ENCODE data around the gene CCDC192.
"Not testable (repeated sequence)": the region's sequence is repeated elsewhere in the genome, so short reads cannot be mapped to it uniquely, and the experiment has no call there.

Gene CCDC192

DNA sequence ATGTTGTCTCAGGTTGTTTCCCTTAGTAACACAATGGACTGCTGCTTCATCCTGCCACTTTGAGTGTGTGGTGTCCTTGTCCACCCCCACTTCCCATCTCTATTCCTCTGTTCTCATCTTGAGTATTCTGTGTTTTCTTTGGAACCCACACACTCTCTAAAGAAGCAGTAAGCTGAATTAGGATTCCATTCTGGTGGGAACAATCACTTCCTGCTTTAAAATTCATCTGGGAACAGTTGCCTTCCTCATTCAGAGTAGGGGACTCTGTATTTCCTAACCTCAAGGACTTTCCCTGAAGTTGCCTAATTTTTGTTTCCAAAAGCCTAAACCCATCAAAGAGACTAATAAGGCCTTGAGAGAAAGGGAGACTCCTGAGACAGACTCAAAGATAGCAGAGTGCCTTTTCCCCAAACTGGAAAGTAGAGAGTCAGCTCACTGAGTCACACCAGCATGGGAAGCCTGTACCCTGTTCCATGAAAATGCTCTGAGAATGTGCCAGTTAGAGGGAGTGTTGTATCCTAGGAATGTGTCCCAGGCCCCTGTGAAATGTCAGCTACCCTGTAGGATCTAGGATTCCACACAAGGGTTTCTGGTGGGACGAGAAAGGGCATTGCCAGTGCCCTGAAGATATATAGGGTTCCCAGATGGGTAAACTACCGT lies 63.6 kb downstream of the CCDC192 start:
- DNase-seq (ENCODE audit: low read depth), result no peak

DNA sequence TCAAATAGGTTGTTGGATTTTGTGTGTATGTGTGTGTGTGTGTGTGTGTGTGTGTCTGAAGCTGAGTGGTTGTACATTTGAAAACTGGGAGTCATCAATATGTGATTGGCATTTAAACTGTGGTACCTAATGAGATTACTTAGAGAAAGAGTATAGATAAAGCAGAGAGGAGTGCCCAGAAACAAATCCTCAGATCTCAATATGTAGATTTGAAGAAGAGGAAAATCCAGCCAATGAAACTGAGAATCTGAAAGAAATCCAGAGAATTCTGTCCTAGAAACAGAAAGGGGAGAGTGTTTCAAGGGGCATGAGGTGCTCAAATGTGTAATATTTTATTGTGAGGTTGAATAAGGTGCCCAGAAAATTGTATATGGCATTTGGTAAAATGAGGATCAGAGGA lies 66.2 kb downstream of the CCDC192 start:
- DNase-seq (ENCODE audit: low read depth), result no peak

DNA sequence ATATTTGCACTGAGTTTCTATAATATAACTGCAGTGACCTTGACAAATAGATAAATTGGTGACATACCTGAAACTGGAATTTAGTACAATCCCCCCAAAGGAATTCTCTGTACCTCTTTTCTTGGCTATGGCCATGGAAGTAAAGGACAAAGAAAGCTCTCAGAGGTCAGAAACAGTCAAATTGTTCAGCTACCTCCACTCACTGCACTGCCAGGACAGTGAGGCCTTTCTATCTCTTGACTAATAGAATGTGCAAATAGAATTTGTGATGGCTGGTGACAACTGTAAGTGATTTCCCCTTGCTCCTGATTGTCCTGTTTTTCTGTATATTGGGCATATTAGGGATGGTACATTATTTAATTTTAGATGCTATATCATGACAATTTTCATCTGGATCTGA lies 67.1 kb downstream of the CCDC192 start:
- no peak for DNase-seq (ENCODE audit: low read depth)

- no peak for DNase-seq (ENCODE audit: low read depth)
Observed at GRCh38 chr5:127772531-127772930, 69.3 kb downstream of the CCDC192 start.

DNA sequence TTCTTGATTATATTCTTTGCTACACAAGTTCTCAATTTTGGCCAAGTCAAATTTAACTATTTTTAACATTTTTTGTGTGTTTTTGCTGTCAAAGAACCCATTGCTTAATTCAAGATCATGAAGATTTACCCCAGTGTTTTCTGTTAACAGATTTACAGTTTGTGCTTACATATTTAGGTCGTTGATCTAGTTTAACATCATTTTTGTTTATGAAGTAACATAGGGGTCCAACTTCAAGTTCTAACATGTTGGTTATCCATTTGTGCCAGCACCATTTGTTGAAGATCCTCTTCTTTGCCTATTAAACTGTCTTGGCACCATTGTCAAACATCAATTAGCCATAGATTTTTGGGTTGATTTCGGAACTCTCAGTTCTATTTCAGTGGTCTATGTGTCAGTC lies 71.0 kb downstream of the CCDC192 start:
- DNase-seq (ENCODE audit: low read depth), result no peak

- DNase-seq (ENCODE audit: low read depth), result no peak
Observed at GRCh38 chr5:127776477-127776876, 73.3 kb downstream of the CCDC192 start.

DNA sequence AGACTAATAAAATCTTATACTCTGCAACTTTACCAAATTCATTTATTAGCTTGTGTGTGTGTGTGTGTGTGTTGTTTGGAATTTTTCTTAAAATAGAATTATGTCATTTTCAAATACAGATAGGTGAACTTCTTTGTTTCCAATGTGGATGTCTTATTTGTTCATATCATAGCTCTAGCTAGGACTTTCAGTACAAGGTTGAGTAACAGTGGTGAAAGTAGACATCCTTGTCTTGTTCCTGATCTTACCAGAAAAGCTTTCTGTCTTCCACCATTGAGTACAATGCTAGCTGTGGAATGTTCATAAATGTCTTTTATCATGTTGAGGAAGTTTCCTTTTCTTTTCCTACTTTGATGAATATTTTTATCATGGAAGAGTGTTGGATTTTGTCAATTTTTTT lies 74.8 kb downstream of the CCDC192 start:
- no peak for DNase-seq (ENCODE audit: low read depth)

DNA sequence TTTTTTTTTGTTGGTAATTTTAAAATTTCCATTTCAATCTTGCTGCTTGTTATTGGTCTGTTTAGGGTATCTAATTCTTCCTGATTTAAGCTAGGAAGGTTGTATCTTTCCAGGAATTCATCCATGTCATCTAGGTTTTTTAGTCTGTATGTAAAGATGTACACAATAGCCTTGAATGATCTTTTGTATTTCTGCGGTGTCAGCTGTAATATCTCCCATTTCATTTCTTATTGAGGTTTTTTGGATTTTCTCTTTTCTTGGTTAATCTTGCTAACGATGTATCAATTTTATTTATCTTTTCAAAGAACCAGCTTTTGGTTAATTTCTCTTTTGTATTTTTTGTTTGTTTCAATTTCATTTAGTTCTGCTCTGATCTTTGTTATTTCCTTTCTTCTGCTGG lies 79.3 kb downstream of the CCDC192 start:
- DNase-seq (ENCODE audit: low read depth), result not testable (repeated sequence)

DNA sequence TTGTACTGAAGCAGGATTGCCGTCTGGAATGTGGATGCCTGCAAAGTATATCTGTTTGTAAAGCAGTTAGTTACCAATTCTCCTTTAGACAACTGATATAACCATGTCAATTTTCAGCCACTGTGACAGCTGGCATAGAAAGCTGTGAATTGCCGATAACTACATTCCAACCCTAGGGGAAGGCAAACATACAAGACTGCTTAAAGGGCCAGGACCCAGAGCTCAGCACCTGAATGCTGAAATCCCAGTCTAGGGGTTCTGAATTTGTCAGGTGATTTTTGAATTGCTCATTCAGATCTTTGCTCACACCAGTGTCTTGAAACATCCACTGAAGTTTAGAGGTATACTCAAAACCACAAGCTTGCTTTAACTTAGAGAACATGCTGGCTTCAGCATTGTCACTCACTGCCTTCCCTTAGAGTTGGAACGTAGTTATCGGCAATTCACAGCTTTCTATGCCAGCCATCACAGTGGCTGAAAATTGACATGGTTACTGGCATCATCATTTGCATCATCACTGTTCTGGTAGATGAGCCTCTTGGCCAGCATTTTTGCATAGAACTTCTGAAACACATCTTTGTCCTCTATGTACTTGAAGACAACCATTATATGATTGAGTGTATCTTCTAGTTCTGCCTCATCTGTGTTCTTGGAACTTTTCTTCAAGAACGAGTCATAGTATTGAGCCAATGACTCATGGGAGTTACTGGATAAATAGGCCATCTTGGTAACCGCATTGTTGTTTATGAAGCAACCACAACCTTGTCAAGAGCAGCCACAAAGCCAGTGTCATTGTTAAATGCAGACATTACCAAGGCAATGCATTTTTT lies 82.1 kb downstream of the CCDC192 start:
- DNase-seq (ENCODE audit: low read depth), result no peak

- no peak for DNase-seq (ENCODE audit: low read depth)
Observed at GRCh38 chr5:127791439-127791838, 88.2 kb downstream of the CCDC192 start.

- not testable (repeated sequence) for DNase-seq (ENCODE audit: low read depth)
Observed at GRCh38 chr5:127791908-127792307, 88.7 kb downstream of the CCDC192 start.

GRCh38 chr5:127793052-127793451 lies 89.9 kb downstream of the CCDC192 start:
- DNase-seq (ENCODE audit: low read depth), result no peak

DNA sequence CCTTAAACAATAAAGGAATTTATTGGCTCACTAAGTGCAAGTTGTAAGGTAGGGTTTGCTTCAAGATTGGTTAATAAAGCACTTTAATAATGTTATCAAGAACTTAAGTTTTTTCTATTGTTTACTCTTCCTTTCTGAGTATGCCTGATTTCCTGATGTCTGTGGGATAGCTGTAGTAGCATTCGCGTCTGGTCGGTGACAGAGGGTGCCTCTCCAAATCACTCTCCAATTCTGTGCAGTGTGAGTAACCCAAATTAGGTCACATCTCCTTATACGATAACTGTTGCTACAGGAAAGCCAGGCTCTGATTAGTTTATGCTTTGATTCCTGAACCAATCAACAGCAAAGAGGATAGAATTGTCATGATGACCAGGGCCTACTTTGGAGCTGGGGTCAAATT lies 90.7 kb downstream of the CCDC192 start:
- no peak for DNase-seq (ENCODE audit: low read depth)

- no peak for DNase-seq (ENCODE audit: low read depth)
Observed at GRCh38 chr5:127796211-127796610, 93.0 kb downstream of the CCDC192 start.

DNA sequence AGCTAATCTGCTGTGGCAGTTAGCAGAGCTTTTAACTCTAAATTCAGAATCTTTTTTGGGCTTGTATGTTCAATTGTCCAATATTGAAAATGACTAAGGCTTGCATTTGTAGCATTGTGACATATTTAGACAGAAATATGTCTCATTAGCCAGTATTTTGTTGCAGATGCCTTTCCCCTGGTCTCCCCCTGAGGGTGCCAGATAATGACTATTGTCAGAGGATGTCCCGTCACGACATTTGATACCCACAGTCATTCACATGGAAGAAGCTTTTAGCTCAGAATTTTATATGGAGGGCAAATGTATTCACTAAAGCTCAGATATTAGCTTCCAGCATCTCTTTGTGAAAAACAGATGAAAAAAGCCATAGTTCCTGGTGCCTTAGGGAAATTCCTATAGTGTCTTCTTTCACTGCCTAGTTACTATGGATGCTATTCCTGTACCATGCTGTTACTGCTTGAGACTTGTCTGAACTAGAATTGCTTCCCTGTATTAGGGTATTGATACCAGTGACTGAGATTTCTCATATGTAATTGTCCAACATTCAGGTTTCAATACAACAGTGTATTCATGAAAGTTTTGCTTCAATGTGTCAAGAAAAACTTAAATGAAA lies 96.2 kb downstream of the CCDC192 start:
- DNase-seq (ENCODE audit: low read depth), result no peak

DNA sequence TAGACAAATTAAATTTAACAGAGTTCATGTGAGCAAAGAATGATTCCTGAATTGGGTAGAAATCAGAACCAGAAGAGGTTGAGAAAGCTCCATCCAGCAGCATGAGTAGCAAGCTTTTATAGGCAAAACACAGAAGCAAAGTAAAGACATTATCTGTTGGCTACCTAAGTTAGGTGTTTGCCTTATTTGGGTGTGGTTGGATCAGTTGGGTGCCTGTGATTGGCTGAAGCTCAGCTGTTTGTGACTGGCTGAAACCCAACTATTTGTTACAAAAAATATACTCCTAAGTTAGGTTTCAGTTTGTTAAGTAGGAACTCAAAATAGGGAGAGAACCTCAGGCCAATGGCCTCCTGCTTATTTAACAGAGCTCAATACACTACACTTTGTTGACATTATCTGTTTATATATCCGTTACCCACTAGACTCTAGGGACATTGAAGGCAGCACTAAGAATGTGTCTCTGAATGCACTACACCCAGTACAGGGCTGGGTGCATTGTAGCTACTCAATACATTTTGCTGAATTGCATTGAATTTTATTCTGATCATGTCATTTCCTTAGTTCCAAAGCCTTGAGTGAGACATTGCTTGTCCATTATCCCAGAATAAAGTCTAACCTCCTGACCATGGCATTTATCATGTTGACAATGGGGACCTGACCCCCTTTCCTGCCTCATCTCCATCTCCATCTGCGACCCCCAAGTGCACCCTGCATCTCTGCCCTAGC lies 98.7 kb downstream of the CCDC192 start:
- DNase-seq (ENCODE audit: low read depth), result no peak

DNA sequence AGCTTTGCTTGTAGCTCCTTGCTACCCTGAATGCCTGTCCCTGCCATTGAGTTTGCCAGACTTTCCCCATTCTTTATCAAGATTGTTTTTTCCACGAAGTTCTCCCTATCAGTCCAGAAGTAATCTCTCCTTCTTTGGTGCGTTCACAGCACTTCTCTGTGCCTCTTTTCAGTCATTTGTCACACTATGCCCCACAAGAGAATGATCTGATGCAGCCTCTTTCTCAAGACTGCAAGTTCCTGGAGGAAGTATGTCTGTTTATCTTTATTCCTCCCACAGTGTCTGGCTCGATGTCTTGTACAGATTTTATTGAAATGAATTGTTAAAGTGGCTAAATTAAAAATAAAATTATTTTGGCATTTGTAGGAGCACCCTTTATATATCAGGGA lies 99.3 kb downstream of the CCDC192 start:
- DNase-seq (ENCODE audit: low read depth), result no peak

GRCh38 chr5:127804886-127805426 lies 101.8 kb downstream of the CCDC192 start:
- no peak for DNase-seq (ENCODE audit: low read depth)

- no peak for DNase-seq (ENCODE audit: low read depth)
Observed at GRCh38 chr5:127805448-127805847, 102.3 kb downstream of the CCDC192 start.

- no peak for DNase-seq (ENCODE audit: low read depth)
Observed at GRCh38 chr5:127806776-127807175, 103.6 kb downstream of the CCDC192 start.

GRCh38 chr5:127809533-127809932 lies 106.3 kb downstream of the CCDC192 start:
- DNase-seq (ENCODE audit: low read depth), result no peak

GRCh38 chr5:127810017-127810416 lies 106.8 kb downstream of the CCDC192 start:
- DNase-seq (ENCODE audit: low read depth), result no peak

Data from T-helper 22 cell (primary cell).